GM19043 (cell line): ENCODE data around the gene UTP20.

ENCODE experiments used
- ATAC-seq: cut with Tn5 transposase; IDR thresholded peaks from one replicate; pipeline ENCODE4 v1.9.1; 2021; ENCODE audit warnings: low read depth; ENCODE audit not compliant: unreplicated experiment

Gene UTP20

GRCh38 chr12:101280006-101280505 lies at the start of gene UTP20:
UTP20 (plus strand) TSS chr12:101280105; CDS start chr12:101280283, 178 bp downstream.
- ATAC-seq: peak; percentile 98

DNA sequence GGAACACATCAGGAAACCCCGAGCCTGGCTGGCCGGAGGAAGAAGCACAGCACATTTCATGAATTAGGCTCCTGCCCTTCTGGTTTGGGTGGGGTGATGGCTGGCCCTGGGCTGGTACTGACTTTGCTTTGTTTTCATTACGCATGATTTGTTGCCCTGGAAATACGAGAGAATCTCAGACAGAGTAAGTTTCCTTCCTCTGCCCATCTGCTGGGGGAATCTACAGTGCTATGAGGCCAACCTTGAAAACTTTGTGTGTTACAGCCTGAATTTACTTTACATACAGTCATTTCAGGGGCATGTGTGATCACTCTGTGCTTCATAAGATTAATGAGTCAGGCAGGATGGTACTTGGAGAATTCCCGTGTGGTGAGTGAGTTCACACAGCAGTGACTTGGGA lies 49.4 kb upstream of the UTP20 start:
- ATAC-seq: no peak

DNA sequence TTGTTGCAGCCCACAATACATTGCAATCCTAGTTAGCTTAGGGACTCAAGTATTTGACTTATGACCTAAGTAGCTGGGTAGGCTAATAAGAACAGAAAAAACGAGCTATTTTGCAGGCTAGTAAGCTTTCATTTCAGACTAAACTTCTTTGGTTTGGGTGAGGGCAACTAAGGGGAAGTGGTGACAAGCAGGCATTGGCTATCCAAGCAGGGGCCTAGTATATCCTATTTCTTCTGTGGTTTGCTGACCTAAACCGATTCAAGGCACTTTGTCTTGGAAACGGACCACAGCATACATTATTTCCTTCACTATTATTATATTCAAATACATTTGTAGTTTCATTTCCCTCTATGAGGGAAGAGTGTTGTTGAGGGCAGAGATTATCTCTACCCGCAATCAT lies 48.3 kb upstream of the UTP20 start:
- no peak for ATAC-seq

DNA sequence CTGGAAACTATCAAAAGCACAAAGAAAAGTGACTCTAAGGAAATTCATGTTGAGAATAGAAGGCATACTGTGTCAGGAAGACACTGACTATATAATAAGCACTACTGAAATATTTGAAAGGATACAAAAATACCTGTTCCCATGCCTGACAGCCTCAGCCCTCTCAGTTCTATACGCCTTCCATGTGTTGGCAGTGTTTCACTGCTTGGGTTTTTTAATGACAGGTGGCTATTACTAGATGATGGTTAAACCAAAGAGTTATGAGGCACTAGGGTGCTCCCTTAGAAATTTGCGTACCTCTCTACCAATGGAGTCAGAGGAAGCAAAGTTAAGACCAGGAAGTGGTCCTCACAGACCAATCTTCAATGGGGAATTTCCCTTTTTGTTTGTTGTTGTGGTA lies 44.2 kb upstream of the UTP20 start:
- ATAC-seq: no peak

- no peak for ATAC-seq
Observed at GRCh38 chr12:101238306-101238705, 41.6 kb upstream of the UTP20 start.

DNA sequence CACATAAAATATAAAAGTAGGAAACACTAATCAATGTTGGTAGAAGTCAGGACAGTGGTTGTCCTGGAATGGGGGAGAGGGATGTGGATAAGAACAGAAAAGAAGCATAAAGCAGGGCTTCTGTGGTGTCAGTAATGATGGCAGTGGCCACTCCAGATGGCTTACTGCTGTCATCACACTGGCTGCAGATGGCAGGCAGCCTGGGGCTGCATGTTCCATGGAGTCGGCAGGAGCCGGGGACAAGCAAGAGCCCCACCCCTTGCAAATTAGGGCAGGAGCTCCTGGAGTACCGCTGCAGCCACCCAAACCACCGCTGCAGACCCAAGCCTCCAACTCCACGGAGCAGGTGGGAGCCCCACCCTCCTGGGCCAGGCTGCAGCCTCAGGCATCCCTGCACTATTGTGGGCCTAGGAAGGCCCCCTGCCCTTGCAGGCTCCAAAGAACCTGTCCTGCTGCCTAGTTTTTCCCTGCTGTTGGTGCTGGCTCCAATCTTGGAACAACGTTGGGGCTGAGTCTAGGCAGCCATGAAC lies 41.0 kb upstream of the UTP20 start:
- ATAC-seq: no peak

- no peak for ATAC-seq
Observed at GRCh38 chr12:101243074-101243473, 36.8 kb upstream of the UTP20 start.

DNA sequence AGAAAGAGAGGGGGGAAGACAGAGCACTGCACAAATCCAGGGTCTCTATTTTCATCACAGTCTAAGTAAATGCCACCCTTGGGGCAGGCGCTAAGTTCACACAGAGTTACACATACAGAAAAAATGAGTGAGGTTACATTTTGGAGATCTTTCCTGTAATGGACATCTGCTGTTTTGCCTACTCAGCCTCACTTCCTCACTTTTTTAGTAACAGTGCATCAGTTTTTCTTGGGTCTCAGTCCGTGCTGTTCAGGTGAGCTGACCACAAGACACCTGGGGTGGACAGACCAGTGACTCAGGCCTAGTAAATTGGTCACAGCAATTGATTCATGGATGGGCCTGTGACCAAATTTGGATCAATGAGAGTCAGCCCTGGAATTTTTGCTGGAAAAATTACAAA lies 36.3 kb upstream of the UTP20 start:
- ATAC-seq: no peak

- no peak for ATAC-seq
Observed at GRCh38 chr12:101256266-101256665, 23.6 kb upstream of the UTP20 start.

DNA sequence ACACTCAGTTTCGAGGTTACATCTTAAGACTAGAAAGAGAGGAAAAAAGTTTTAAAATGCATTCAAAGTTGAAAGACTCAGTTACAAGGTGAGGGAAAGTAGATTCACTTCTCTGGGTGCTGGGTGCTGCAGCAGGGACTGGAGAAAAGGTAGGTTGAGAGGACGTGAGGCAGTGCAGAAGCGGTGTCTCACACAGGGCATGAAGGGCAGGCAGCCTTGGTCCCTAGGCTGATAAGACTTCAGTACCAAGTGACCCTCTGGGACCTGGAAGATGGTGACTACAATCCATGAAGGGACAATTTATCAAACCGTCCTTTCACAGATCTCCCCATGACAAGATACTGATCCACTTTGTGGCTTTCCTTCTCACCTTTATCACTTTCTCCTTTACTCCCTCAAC lies 22.5 kb upstream of the UTP20 start:
- no peak for ATAC-seq

GRCh38 chr12:101267111-101267510 lies 12.8 kb upstream of the UTP20 start:
- no peak for ATAC-seq

GRCh38 chr12:101276433-101276832 lies 3.5 kb upstream of the UTP20 start:
- ATAC-seq: no peak

DNA sequence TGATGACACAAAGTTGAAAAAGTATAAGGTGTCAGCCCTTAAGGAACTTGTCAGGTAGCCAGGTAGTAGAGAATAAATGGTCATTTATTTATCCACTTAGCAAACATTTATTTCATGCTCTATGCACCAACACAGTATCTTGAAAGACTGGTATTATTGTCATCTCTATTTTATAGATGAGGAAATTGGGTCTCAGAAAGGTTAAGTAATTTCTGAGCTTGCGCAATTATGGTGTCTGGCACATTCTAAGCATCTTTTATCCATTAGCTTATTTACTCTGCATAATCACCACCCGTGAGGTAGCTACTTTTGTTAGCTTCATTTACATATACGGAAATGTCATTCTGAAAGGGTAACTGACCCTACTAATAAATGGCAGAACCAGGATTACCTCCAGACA lies 2.5 kb upstream of the UTP20 start:
- no peak for ATAC-seq

- no peak for ATAC-seq
Observed at GRCh38 chr12:101287357-101287756, 7.5 kb downstream of the UTP20 start.

GRCh38 chr12:101297661-101298060 lies 17.8 kb downstream of the UTP20 start:
- ATAC-seq: no peak

DNA sequence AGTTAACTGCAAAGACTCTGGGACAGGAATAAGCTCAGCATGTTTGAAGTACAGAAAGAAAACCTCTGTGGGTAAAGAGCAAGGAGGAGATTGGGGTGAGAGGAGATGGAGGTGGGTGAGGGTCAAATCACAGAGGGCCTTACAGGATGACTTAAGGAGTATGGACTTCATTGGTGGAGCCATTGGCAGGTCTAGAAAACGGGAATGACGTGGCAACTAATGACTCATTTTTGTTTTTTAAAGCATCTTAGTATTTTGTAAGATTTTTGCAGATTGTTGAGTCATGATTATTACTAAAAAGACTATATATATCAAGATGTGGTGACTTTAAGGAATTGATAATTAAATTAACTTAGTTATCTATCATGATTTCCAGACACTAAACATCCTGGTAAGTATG lies 18.5 kb downstream of the UTP20 start:
- no peak for ATAC-seq

DNA sequence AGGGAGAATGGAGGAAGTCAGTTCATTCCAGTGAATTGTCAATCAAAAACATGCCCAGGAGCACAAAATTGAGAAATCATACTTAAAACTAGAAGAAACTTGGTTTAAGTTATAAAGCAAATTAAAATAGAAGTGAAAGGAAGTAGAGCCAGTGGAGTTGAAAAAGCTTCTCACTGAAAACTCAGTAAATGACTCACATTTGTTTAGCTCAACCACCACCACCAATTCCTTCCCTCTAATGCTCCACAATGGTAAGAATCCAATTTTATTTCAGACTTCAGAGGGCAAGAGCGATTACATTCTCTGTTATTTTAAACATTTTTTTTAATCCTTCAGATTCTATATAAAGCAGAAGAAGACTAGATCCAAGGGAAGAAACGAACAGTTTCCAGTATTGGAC lies 19.4 kb downstream of the UTP20 start:
- no peak for ATAC-seq

GRCh38 chr12:101299931-101300330 lies 20.0 kb downstream of the UTP20 start:
- ATAC-seq: no peak

DNA sequence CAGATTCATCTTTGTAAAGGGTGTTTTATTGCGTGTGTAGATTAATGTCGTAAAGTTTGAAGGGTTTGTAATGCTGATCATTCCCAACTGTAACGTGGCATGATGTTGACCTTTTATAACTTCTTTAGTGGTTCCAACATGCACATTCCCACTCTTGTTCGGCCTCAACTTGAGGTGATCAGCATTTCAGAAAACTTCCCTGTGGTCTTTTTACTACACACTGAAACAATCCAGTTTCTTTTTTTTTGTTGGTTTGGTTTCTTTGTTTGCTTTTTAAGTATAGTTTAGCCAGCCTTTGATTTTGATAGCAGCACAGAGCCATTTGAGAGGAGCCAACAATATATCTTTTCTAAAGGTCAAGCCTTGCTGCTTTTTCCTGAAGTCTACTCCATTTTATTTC lies 22.8 kb downstream of the UTP20 start:
- no peak for ATAC-seq

GRCh38 chr12:101305226-101305779 lies 25.4 kb downstream of the UTP20 start:
- no peak for ATAC-seq

DNA sequence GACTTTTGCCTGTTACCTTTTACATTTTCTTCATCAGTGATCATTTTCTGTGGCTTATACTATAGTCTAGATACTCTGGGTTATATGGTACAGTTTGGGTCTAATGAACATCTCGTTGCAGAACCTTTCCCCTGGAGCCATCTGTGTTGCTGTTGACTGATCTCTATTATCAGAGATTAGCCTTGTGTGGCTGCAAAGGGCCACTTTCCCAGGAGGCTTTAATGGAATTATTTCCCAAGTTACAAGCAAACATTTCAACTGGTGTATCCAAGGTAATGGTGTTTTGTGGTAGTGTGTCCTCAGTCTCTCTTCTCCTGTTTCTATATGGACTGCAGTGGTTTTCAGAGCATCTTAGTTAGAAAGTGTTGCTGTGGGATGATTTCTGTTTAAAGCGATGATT lies 25.9 kb downstream of the UTP20 start:
- no peak for ATAC-seq

DNA sequence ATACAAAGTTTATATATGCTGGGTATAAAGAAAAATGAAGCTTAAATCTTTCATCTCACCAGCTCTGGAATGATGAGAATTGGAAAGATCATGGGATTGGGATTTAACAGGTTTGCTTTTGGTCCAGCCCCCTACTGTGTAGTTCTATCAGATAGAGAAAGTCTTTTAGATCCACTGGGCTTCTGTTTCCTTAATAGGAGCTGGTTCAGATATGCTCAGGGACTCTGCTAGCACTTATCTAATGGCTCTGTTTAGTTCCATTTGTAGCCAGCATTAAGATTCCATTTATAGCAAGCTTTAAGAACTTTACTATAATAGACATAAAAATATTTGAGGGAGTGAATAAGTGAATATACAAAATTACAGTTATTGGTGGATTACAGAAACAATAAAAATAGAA lies 42.6 kb downstream of the UTP20 start:
- ATAC-seq: no peak

DNA sequence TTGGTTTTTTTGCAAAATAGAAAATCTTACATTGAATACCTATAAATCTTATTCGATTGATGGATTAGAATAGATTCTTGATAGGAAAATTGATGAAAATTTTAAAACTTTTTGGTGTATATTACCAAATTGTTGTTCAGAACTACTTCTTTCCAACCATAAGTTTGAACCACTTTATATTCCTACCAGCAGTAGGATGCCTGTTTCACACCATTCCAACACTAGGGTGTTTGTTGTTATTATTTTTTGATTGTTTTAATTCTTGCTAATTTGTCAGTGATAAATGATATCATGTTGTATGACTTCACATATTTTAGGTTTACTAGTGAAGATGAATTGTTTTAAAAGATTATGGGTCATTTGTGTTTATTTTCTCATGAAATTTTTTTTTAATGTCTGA lies 43.4 kb downstream of the UTP20 start:
- ATAC-seq: no peak
